GM18907 (cell line): ENCODE data around the gene CRACR2A.

ENCODE experiments used
- ATAC-seq: cut with Tn5 transposase; IDR thresholded peaks from one replicate; pipeline ENCODE4 v1.9.1; 2021; ENCODE audit warnings: mild to moderate bottlenecking, moderate library complexity; ENCODE audit not compliant: unreplicated experiment

CRACR2A gene

GRCh38 chr12:3656946-3657622 lies 95.8 kb downstream of the CRACR2A start:
- ATAC-seq = no peak

GRCh38 chr12:3655328-3655900 lies 97.5 kb downstream of the CRACR2A start:
- ATAC-seq = no peak

GRCh38 chr12:3651585-3652424 lies 101.1 kb downstream of the CRACR2A start:
- ATAC-seq = no peak

GRCh38 chr12:3647504-3647903 lies 105.4 kb downstream of the CRACR2A start:
- no peak for ATAC-seq

GRCh38 chr12:3646561-3647241 lies 106.2 kb downstream of the CRACR2A start:
- ATAC-seq = no peak

GRCh38 chr12:3645091-3645490 lies 107.8 kb downstream of the CRACR2A start:
- no peak for ATAC-seq

GRCh38 chr12:3644104-3644503 lies 108.8 kb downstream of the CRACR2A start:
- ATAC-seq = no peak

- no peak for ATAC-seq
These were observed 111.4 kb downstream of the CRACR2A start for GRCh38 chr12:3641428-3642018.

GRCh38 chr12:3636328-3636727 lies 116.6 kb downstream of the CRACR2A start:
- ATAC-seq = no peak

GRCh38 chr12:3634348-3634747 lies 118.6 kb downstream of the CRACR2A start:
- no peak for ATAC-seq

GRCh38 chr12:3633396-3633795 lies 119.5 kb downstream of the CRACR2A start:
- no peak for ATAC-seq

- ATAC-seq = no peak
These were observed 120.2 kb downstream of the CRACR2A start for GRCh38 chr12:3632754-3633153.

- ATAC-seq = no peak
These were observed 120.7 kb downstream of the CRACR2A start for GRCh38 chr12:3632256-3632655.

- no peak for ATAC-seq
These were observed 121.2 kb downstream of the CRACR2A start for GRCh38 chr12:3631759-3632158.

- ATAC-seq = no peak
These were observed 121.7 kb downstream of the CRACR2A start for GRCh38 chr12:3631272-3631637.

GRCh38 chr12:3630621-3631271 lies 122.2 kb downstream of the CRACR2A start:
- ATAC-seq = no peak

GRCh38 chr12:3630111-3630510 lies 122.8 kb downstream of the CRACR2A start:
- no peak for ATAC-seq

- ATAC-seq = no peak
These were observed 123.7 kb downstream of the CRACR2A start for GRCh38 chr12:3629057-3629830.

- ATAC-seq = no peak
These were observed 124.3 kb downstream of the CRACR2A start for GRCh38 chr12:3628629-3629028.

- no peak for ATAC-seq
These were observed 125.6 kb downstream of the CRACR2A start for GRCh38 chr12:3627336-3627735.
